SK-N-SH (cell line): ENCODE measurements around the gene MRPS30. TPM values are rescaled to one million over a fixed set of nuclear protein-coding genes. Genes with fewer than 3 reads are reported as not detected.

Experiments
- CTCF ChIA-PET: fragments of 300-600, 350-600 bp; formaldehyde crosslinking; extraction: SDS; loops from one replicate; lab custom pipeline; 2021; lab: Yijun Ruan, JAX
- POLR2A ChIA-PET: fragments of 350-600 bp; sonication (Branson Sonifier 250); formaldehyde crosslinking; extraction: SDS; loops from one replicate; lab custom pipeline; 2020; ENCODE audit warnings: antibody characterized with exemption, inconsistent platforms; lab: Yijun Ruan, JAX
- DNase-seq: peaks from one replicate; pipeline ENCODE4 v3.0.0; 2012
- H2AFZ ChIP-seq: fragments of 200-600 bp; sonication (generic); 2 replicates; pipeline ENCODE4 v1.8.1; 2016; ENCODE audit warnings: antibody characterized with exemption, mild to moderate bottlenecking, low read depth
- H3F3A ChIP-seq: fragments of 200-600 bp; sonication (generic); replicated peaks from 2 replicates; pipeline ENCODE3; 2016; ENCODE audit warnings: antibody characterized with exemption, mild to moderate bottlenecking; ENCODE audit not compliant: insufficient read depth
- H3K27ac ChIP-seq, 2 experiments: fragments of 200-500 bp in 1 of 2; fragments of 200-600 bp in 1 of 2; sonication (Bioruptor generic) in 1 of 2; sonication (generic), shearing (Covaris generic) in 1 of 2; 2 replicates each; pipeline versions ENCODE4 v1.5.1 to v1.6.1; 2014 to 2016; ENCODE audit warnings: low read depth in 2 of 2, inconsistent platforms in 1 of 2, low read length in 1 of 2, mild to moderate bottlenecking in 1 of 2, mixed read lengths in 1 of 2
- H3K27me3 ChIP-seq: fragments of 200-600 bp; sonication (generic), shearing (Covaris generic); 2 replicates; pipeline ENCODE4 v1.6.1; 2016; ENCODE audit warnings: mixed run types; ENCODE audit not compliant: insufficient read depth
- H3K36me3 ChIP-seq, 2 experiments: fragments of 200-500 bp in 1 of 2; fragments of 200-600 bp in 1 of 2; sonication (Bioruptor generic) in 1 of 2; sonication (generic) in 1 of 2; replicated peaks in 1 of 2; 2 replicates each; pipeline versions ENCODE3 to v1.5.1; 2014 to 2016; ENCODE audit warnings: low read length in 1 of 2, mild to moderate bottlenecking in 1 of 2; ENCODE audit not compliant: insufficient read depth in 2 of 2, control insufficient read depth in 1 of 2
- H3K4me1 ChIP-seq, 2 experiments: fragments of 200-500 bp in 1 of 2; fragments of 200-600 bp in 1 of 2; sonication (Bioruptor generic) in 1 of 2; sonication (generic), shearing (Covaris generic) in 1 of 2; 2 replicates each; pipeline versions ENCODE4 v1.5.1 to v1.6.1; 2014 to 2016; ENCODE audit warnings: low read depth in 1 of 2, low read length in 1 of 2, mixed run types in 1 of 2; ENCODE audit not compliant: insufficient read depth in 2 of 2, control insufficient read depth in 1 of 2
- H3K4me2 ChIP-seq: fragments of 200-600 bp; sonication (generic), shearing (Covaris generic); 2 replicates; pipeline ENCODE4 v1.6.1; 2017; ENCODE audit warnings: mixed run types
- H3K4me3 ChIP-seq, 2 experiments: fragments of 200-500 bp in 1 of 2; fragments of 200-600 bp in 1 of 2; sonication (Bioruptor generic) in 1 of 2; sonication (generic), shearing (Covaris generic) in 1 of 2; 2 replicates each; pipeline versions ENCODE4 v1.5.1 to v1.8.1; 2014 to 2016; ENCODE audit warnings: low read depth in 2 of 2, inconsistent platforms in 1 of 2, low read length in 1 of 2, mild to moderate bottlenecking in 1 of 2, mixed read lengths in 1 of 2, moderate library complexity in 1 of 2
- H3K79me2 ChIP-seq: fragments of 200-600 bp; sonication (generic); 2 replicates; pipeline ENCODE4 v1.8.1; 2017; ENCODE audit warnings: mild to moderate bottlenecking; ENCODE audit not compliant: insufficient read depth
- H3K9ac ChIP-seq: fragments of 200-600 bp; sonication (generic); 2 replicates; pipeline ENCODE4 v1.6.1; 2017; ENCODE audit warnings: mixed run types
- H3K9me2 ChIP-seq: fragments of 200-600 bp; sonication (generic); 2 replicates; pipeline ENCODE4 v1.6.1; 2017; ENCODE audit warnings: mixed run types
- H3K9me3 ChIP-seq: fragments of 200-600 bp; sonication (generic); 2 replicates; pipeline ENCODE4 v1.6.1; 2017; ENCODE audit warnings: mixed run types, mild to moderate bottlenecking, moderate library complexity
- H4K20me1 ChIP-seq: fragments of 200-600 bp; sonication (generic); 2 replicates; pipeline ENCODE4 v1.6.1; 2017; ENCODE audit warnings: mild to moderate bottlenecking, mixed run types; ENCODE audit not compliant: insufficient read depth
- ELF1 ChIP-seq: IDR thresholded peaks from 2 replicates; pipeline ENCODE4 v1.4.0; 2012
- EP300 ChIP-seq, 2 experiments: IDR thresholded peaks; 2 replicates each; pipeline versions ENCODE4 v1.4.0 to v1.6.1; 2012; ENCODE audit warnings: borderline replicate concordance in 1 of 2, low read depth in 1 of 2, low read length in 1 of 2
- EZH2phosphoT487 ChIP-seq: fragments of 200-600 bp; sonication (generic); IDR thresholded peaks from 2 replicates; pipeline ENCODE4 v1.6.1; 2017; ENCODE audit warnings: low read depth, mixed run types, mild to moderate bottlenecking, antibody characterized with exemption, moderate library complexity, borderline replicate concordance
- FOSL2 ChIP-seq: IDR thresholded peaks from 2 replicates; pipeline ENCODE4 v1.4.0; 2012; ENCODE audit warnings: low read depth, mild to moderate bottlenecking, moderate library complexity, borderline replicate concordance
- FOXJ3 ChIP-seq: sonication (generic); formaldehyde crosslinking; IDR thresholded peaks from 2 replicates; pipeline ENCODE4 v1.5.1; 2020; ENCODE audit warnings: mild to moderate bottlenecking, missing genetic modification reagents
- FOXM1 ChIP-seq: IDR thresholded peaks from 2 replicates; pipeline ENCODE4 v1.4.0; 2012; ENCODE audit warnings: low read depth, mild to moderate bottlenecking
- JUND ChIP-seq: IDR thresholded peaks from 2 replicates; pipeline ENCODE4 v1.4.0; 2012
- MXI1 ChIP-seq: IDR thresholded peaks from 2 replicates; pipeline ENCODE4 v1.6.1; 2012; ENCODE audit warnings: mild to moderate bottlenecking, low read depth, low read length, improper control_type of control experiment
- NFIC ChIP-seq: IDR thresholded peaks from 2 replicates; pipeline ENCODE4 v1.4.0; 2012; ENCODE audit warnings: borderline replicate concordance
- RAD21 ChIP-seq: IDR thresholded peaks from 2 replicates; pipeline ENCODE4 v1.6.1; 2012; ENCODE audit warnings: mild to moderate bottlenecking, low read length
- REST ChIP-seq: IDR thresholded peaks from 2 replicates; pipeline ENCODE4 v1.6.1; 2012; ENCODE audit warnings: mild to moderate bottlenecking, low read depth, low read length, moderate library complexity
- SIN3A ChIP-seq: IDR thresholded peaks from 2 replicates; pipeline ENCODE4 v1.6.1; 2012; ENCODE audit warnings: low read depth, mild to moderate bottlenecking, low read length, moderate library complexity, borderline replicate concordance
- SMC3 ChIP-seq: IDR thresholded peaks from 2 replicates; pipeline ENCODE4 v1.6.1; 2012; ENCODE audit warnings: low read depth, low read length, improper control_type of control experiment
- TAF1 ChIP-seq: IDR thresholded peaks from 2 replicates; pipeline ENCODE4 v1.6.1; 2012; ENCODE audit warnings: low read depth, mild to moderate bottlenecking, low read length, moderate library complexity, borderline replicate concordance
- TEAD4 ChIP-seq: IDR thresholded peaks from 2 replicates; pipeline ENCODE4 v1.4.0; 2012; ENCODE audit warnings: mild to moderate bottlenecking, borderline replicate concordance; ENCODE audit not compliant: insufficient read depth
- WGBS: methylation state at CpG from one replicate; pipeline ENCODE4 v1.1.6; 2017; ENCODE audit warnings: low lambda C conversion rate; 5-methylcytosine and 5-hydroxymethylcytosine counted together
- polyA plus RNA-seq, 3 experiments: library from polyadenylated mRNA; depleted of rRNA; stranded (reverse); fragments of >200 nt; gene quantifications; 2 replicates each; pipeline ENCODE4 v1.2.3, GENCODE V29; 2012
- TF ChIP-seq, protein P1 (sequence below): IDR thresholded peaks from 2 replicates; pipeline ENCODE4 v1.4.0; 2012; ENCODE audit warnings: low read depth
- TF ChIP-seq, protein P2 (sequence below): IDR thresholded peaks from 2 replicates; pipeline ENCODE4 v1.4.0; 2012; ENCODE audit warnings: low read depth, borderline replicate concordance
- TF ChIP-seq, protein P3 (sequence below): IDR thresholded peaks from 2 replicates; pipeline ENCODE4; 2012

MRPS30 gene
- polyA plus RNA-seq, 1 of the 3 experiments (the other 2 are of a cell fraction), result 18.3 TPM

DNA sequence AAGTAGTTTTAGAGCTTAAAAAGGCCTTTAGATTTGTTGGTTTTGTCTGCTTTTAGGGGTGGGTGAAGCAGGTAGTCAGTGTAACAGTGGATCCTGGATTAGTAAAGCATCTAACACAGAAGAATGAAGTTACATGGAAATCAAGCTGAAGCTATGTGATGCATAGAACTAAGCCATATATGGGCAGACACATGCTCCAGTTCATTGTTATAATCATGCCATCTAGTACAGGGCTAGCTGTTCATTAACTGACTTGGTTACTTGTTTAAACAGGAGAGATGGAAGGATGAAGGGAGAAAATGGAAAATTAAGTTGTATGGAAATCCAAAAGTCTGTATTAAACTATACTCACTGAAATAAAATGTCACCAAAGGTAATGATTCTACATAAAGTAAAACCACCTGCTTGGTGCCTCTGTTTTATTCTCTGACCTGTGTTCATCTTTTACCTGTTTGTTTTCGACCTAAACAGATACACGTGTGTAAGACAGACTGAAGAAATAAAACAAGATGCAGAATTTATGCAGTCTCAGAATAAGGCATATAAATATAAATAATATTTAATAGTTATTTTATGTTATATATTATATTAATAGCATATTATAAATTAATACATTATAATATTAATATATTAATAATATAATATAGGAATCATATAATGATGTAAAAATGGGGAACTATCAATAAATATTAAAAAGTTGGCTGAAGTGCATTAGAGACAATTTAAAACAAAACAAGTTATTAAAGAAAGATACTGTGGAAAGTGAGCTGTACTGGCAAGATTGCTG is 33.9 kb downstream of the MRPS30 start:
- ChIA-PET POLR2A (no interaction called here), CTCF (interaction anchor here (0.5 kb wide), 1 partner anchor 88 kb away, joined by 3 read pairs; no protein-coding TSS in a partner anchor)
- WGBS, result 12% methylated on average over 2 of the region's 2 CpGs
- H3K9ac ChIP-seq, result no peak overlapping the region
- H3K9me2 ChIP-seq, result no peaks in the 10 kb centered on the region
- H3K9me3 ChIP-seq, result no peaks in the 10 kb centered on the region
- TF ChIP-seq ELF1 (no peak), TEAD4 (no peak), JUND (no peak), SMC3 (no peak), MXI1 (no peak), REST (no peak), EP300 (IDR thresholded peaks at IDR 0.05; ENCODE audit: borderline replicate concordance in 1 of 2, low read depth in 1 of 2, low read length in 1 of 2) (no peak), TAF1 (no peak), FOXJ3 (CRISPR knock-in tag) (no peak), NFIC (no peak), RAD21 (no peak), FOXM1 (no peak), EZH2phosphoT487 (no peak), SIN3A (no peak), FOSL2 (no peak)
- TF ChIP-seq, protein P1, sequence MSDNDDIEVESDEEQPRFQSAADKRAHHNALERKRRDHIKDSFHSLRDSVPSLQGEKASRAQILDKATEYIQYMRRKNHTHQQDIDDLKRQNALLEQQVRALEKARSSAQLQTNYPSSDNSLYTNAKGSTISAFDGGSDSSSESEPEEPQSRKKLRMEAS, result no peak
- TF ChIP-seq, protein P2, sequence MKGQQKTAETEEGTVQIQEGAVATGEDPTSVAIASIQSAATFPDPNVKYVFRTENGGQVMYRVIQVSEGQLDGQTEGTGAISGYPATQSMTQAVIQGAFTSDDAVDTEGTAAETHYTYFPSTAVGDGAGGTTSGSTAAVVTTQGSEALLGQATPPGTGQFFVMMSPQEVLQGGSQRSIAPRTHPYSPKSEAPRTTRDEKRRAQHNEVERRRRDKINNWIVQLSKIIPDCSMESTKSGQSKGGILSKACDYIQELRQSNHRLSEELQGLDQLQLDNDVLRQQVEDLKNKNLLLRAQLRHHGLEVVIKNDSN, result no peak
- TF ChIP-seq, protein P3, sequence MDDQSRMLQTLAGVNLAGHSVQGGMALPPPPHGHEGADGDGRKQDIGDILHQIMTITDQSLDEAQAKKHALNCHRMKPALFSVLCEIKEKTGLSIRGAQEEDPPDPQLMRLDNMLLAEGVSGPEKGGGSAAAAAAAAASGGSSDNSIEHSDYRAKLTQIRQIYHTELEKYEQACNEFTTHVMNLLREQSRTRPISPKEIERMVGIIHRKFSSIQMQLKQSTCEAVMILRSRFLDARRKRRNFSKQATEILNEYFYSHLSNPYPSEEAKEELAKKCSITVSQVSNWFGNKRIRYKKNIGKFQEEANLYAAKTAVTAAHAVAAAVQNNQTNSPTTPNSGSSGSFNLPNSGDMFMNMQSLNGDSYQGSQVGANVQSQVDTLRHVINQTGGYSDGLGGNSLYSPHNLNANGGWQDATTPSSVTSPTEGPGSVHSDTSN, result no peak
- H3K27ac ChIP-seq, result no peak overlapping the region
- H3F3A ChIP-seq, result no peaks in the 10 kb centered on the region
- no peak overlapping the region for H3K4me3 ChIP-seq
- no peaks in the 10 kb centered on the region for H3K79me2 ChIP-seq
- no peak for DNase-seq
- H4K20me1 ChIP-seq, result no peaks in the 10 kb centered on the region
- H3K4me2 ChIP-seq, result no peak overlapping the region
- H2AFZ ChIP-seq, result no peak overlapping the region
- H3K4me1 ChIP-seq, result no peaks in the 10 kb centered on the region
- no peaks in the 10 kb centered on the region for H3K36me3 ChIP-seq
- H3K27me3 ChIP-seq, result peaks cover 4% of the 10 kb centered on the region; the same call in 1 of the 2 replicates
